Measurements from ENCODE around the gene ZC3H7B. TPM values are rescaled to one million over a fixed set of nuclear protein-coding genes. Genes with fewer than 3 reads are reported as not detected.

The ZC3H7B gene
- total RNA-seq, 1 donor = 53.6 TPM

DNA sequence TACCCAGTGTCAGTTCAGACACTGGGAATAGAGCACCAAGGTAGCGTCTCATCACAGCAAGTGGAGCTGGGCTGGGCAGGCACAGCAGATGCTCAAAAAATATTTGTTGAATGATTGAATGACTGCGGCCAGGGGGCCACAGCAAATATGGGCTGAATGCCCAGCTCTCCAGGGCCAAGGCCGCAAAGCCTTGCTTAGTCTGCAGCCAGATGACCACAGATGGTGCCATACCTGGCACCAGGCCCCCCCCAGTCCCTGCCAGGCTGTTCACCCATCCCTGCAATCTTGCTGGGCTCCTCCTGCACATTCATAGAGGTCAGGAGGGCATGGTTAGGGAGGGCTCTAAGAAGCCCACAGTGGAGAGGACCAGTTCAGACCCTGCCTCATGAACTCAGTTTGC lies 32.9 kb downstream of the ZC3H7B start:
- H3K36me3 ChIP-seq (ENCODE audit: insufficient read depth, low read length) = peaks cover 70% of the 10 kb centered on the region

DNA sequence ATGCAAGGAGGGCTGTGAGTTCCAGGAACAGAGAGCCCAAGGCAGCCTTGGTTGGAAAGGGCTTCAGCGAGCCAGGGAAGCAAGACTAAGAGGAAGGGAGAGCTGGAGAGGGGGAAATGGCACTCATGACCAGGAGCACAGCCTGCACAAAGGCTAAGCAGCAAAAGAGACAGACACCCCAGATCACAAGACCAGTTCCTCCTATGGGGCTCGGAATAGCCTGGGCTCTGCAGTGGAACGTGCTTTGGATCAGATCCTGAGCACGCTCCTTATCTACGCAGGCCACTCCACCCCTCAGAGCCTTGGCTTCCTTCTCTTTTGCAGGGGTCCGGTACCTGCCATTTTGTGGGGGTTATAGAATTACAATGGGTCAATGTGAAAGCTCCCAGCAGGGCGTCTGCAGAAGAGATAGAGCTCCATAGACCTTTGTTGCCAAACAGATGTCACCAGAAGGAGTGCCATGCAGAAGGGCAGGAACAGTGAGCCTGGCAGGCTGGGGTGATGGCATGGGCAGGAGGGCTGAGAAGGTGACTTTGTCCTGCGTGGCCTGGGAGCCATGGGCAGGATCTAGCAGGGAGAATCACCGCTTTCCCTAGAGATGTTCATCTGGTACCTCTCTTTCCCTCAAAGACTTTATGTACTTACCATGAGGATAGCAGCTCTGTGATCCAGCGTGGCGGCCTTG lies 33.8 kb downstream of the ZC3H7B start:
- Histone ChIP-seq H3K4me3 (ENCODE audit: insufficient read depth, low read length) (no peak overlapping the region), H4K20me1 (ENCODE audit: insufficient read depth, low read length) (no peaks in the 10 kb centered on the region), H3K4me1 (ENCODE audit: insufficient read depth, low read length) (no peaks in the 10 kb centered on the region), H2AFZ (ENCODE audit: low read length) (no peak overlapping the region), H3K4me2 (ENCODE audit: insufficient read depth, low read length) (no peak overlapping the region), H3K36me3 (ENCODE audit: insufficient read depth, low read length) (peaks cover 69% of the 10 kb centered on the region), H3K79me2 (ENCODE audit: insufficient read depth, low read length) (no peaks in the 10 kb centered on the region), H3K9me3 (ENCODE audit: low read depth, low read length) (no peaks in the 10 kb centered on the region), H3K27me3 (ENCODE audit: insufficient read depth, low read length) (no peaks in the 10 kb centered on the region), H3K27ac (ENCODE audit: low read depth, low read length) (no peak overlapping the region)
- DNase-seq (ENCODE audit: insufficient read length, low spot score, missing footprints) = peak; percentile 75
- TF ChIP-seq, protein P1, sequence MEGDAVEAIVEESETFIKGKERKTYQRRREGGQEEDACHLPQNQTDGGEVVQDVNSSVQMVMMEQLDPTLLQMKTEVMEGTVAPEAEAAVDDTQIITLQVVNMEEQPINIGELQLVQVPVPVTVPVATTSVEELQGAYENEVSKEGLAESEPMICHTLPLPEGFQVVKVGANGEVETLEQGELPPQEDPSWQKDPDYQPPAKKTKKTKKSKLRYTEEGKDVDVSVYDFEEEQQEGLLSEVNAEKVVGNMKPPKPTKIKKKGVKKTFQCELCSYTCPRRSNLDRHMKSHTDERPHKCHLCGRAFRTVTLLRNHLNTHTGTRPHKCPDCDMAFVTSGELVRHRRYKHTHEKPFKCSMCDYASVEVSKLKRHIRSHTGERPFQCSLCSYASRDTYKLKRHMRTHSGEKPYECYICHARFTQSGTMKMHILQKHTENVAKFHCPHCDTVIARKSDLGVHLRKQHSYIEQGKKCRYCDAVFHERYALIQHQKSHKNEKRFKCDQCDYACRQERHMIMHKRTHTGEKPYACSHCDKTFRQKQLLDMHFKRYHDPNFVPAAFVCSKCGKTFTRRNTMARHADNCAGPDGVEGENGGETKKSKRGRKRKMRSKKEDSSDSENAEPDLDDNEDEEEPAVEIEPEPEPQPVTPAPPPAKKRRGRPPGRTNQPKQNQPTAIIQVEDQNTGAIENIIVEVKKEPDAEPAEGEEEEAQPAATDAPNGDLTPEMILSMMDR (IDR thresholded peaks at IDR 0.05; ENCODE audit: extremely low read depth, low read depth, low read length) = no peak

More for the DNA sequence above, 32.9 kb downstream of the ZC3H7B start:
- peak; percentile 11 for DNase-seq (ENCODE audit: insufficient read length, low spot score, missing footprints)
- H3K4me2 ChIP-seq (ENCODE audit: insufficient read depth, low read length) = no peak overlapping the region
- H3K27ac ChIP-seq (ENCODE audit: low read depth, low read length) = no peak overlapping the region
- H3K4me3 ChIP-seq (ENCODE audit: insufficient read depth, low read length) = no peak overlapping the region
- no peaks in the 10 kb centered on the region for H3K79me2 ChIP-seq (ENCODE audit: insufficient read depth, low read length)
- no peaks in the 10 kb centered on the region for H4K20me1 ChIP-seq (ENCODE audit: insufficient read depth, low read length)
- H2AFZ ChIP-seq (ENCODE audit: low read length) = no peak overlapping the region
- no peaks in the 10 kb centered on the region for H3K9me3 ChIP-seq (ENCODE audit: low read depth, low read length)
- H3K27me3 ChIP-seq (ENCODE audit: insufficient read depth, low read length) = no peaks in the 10 kb centered on the region
- TF ChIP-seq, protein P1 (IDR thresholded peaks at IDR 0.05; ENCODE audit: extremely low read depth, low read depth, low read length) = no peak
- no peaks in the 10 kb centered on the region for H3K4me1 ChIP-seq (ENCODE audit: insufficient read depth, low read length)

- peaks cover 60% of the 10 kb centered on the region for H3K36me3 ChIP-seq (ENCODE audit: insufficient read depth, low read length)
- DNase-seq (ENCODE audit: insufficient read length, low spot score, missing footprints) = peak; percentile 82
- no peak overlapping the region for H2AFZ ChIP-seq (ENCODE audit: low read length)
- H3K4me2 ChIP-seq (ENCODE audit: insufficient read depth, low read length) = no peak overlapping the region
- TF ChIP-seq, protein P1 (IDR thresholded peaks at IDR 0.05; ENCODE audit: extremely low read depth, low read depth, low read length) = no peak
- H4K20me1 ChIP-seq (ENCODE audit: insufficient read depth, low read length) = peaks cover 4% of the 10 kb centered on the region
- no peaks in the 10 kb centered on the region for H3K79me2 ChIP-seq (ENCODE audit: insufficient read depth, low read length)
- H3K4me3 ChIP-seq (ENCODE audit: insufficient read depth, low read length) = no peak overlapping the region
- H3K27ac ChIP-seq (ENCODE audit: low read depth, low read length) = no peak overlapping the region
- no peaks in the 10 kb centered on the region for H3K4me1 ChIP-seq (ENCODE audit: insufficient read depth, low read length)
- no peaks in the 10 kb centered on the region for H3K27me3 ChIP-seq (ENCODE audit: insufficient read depth, low read length)
- no peaks in the 10 kb centered on the region for H3K9me3 ChIP-seq (ENCODE audit: low read depth, low read length)
Observed at GRCh38 chr22:41338614-41339212, 37.4 kb downstream of the ZC3H7B start.

GRCh38 chr22:41339823-41340222 lies 38.5 kb downstream of the ZC3H7B start:
- no peaks in the 10 kb centered on the region for H3K79me2 ChIP-seq (ENCODE audit: insufficient read depth, low read length)
- TF ChIP-seq, protein P1 (IDR thresholded peaks at IDR 0.05; ENCODE audit: extremely low read depth, low read depth, low read length) = no peak
- no peak overlapping the region for H2AFZ ChIP-seq (ENCODE audit: low read length)
- no peak overlapping the region for H3K27ac ChIP-seq (ENCODE audit: low read depth, low read length)
- no peak overlapping the region for H3K4me2 ChIP-seq (ENCODE audit: insufficient read depth, low read length)
- no peaks in the 10 kb centered on the region for H3K9me3 ChIP-seq (ENCODE audit: low read depth, low read length)
- no peak overlapping the region for H3K4me3 ChIP-seq (ENCODE audit: insufficient read depth, low read length)
- H3K36me3 ChIP-seq (ENCODE audit: insufficient read depth, low read length) = peaks cover 60% of the 10 kb centered on the region
- no peaks in the 10 kb centered on the region for H3K4me1 ChIP-seq (ENCODE audit: insufficient read depth, low read length)
- H3K27me3 ChIP-seq (ENCODE audit: insufficient read depth, low read length) = no peaks in the 10 kb centered on the region
- peaks cover 4% of the 10 kb centered on the region for H4K20me1 ChIP-seq (ENCODE audit: insufficient read depth, low read length)
- DNase-seq (ENCODE audit: insufficient read length, low spot score, missing footprints) = peak; percentile 32
